Measurements from ENCODE around the gene AKAP5. TPM values are rescaled to one million over a fixed set of nuclear protein-coding genes. Genes with fewer than 3 reads are reported as not detected.

The AKAP5 gene
- total and polyA plus RNA-seq, 9 of the 15 experiments (the other 6 are each of a cell fraction or from before 2014, with no cell fraction given), result 0.06 to 0.94 (median 0.34) TPM

DNA sequence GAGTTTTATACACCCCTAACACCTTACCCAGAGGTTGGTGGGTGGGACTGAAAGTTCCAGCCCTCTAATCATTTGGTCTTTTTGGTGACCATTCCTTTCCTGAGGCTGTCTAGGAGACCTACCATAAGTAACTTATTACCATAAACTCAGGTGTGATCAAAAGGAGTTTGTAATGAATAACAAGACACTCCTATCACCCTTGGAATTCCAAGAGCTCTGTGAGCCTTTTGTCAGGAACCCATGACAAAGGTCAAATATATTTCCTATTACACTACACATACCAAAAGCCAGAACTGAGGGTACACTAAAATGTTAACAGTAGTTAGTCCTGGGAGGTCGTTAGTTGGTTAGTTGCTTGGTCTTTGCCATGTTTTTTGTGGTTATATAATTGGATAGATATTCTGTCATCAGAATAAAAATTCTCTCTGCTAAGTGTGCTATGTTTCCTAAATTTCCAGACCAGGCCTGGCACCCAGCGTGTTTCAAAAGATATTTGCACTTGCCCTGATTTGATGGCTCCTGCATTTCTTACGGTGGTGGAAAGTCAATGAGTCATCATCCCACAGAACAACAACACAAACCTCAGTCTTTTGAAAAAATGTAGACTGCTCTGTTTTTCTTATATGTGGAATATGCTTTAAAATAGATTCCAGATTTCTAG is 27.0 kb upstream of the AKAP5 start:
- Histone ChIP-seq H2AFZ (ENCODE audit: low read depth, low read length) (no peak overlapping the region), H3K36me3 (ENCODE audit: control insufficient read depth, insufficient read depth, low read length) (peaks cover 86% of the 10 kb centered on the region), H3K4me1 (replicated peaks in 1 of 2; ENCODE audit: control insufficient read depth in 2 of 2, insufficient read depth in 2 of 2, low read length in 2 of 2) (no peaks in the 10 kb centered on the region), H3K9ac (ENCODE audit: insufficient read depth in 1 of 2, low read depth in 2 of 2, low read length in 2 of 2) (no peak overlapping the region), H3K9me1 (ENCODE audit: control insufficient read depth, insufficient read depth, low read length) (no peaks in the 10 kb centered on the region), H3K27ac (ENCODE audit: extremely low read depth, low read depth, low read length) (no peak overlapping the region), H3K4me3 (no peak overlapping the region), H4K20me1 (replicated peaks; ENCODE audit: control insufficient read depth, insufficient read depth, low read length) (no peaks in the 10 kb centered on the region), H3K79me2 (ENCODE audit: control insufficient read depth, insufficient read depth, low read length) (no peaks in the 10 kb centered on the region), H3K9me3 (replicated peaks; ENCODE audit: control insufficient read depth, insufficient read depth, low read depth, low read length) (no peaks in the 10 kb centered on the region), H3K27me3 (ENCODE audit: control insufficient read depth in 2 of 2, insufficient read depth in 2 of 2, low read length in 2 of 2) (no peaks in the 10 kb centered on the region), H3K4me2 (ENCODE audit: insufficient read depth, low read length) (no peak overlapping the region)
- ATAC-seq (no peak), FAIRE-seq (no peak), DNase-seq (ENCODE audit: extremely low read depth in 1 of 4, low spot score in 3 of 4) (no peak)
- intact Hi-C loops (cut with micrococcal nuclease) (no loop called here), in situ Hi-C loops (cut with MboI) (no loop called here)
- no TSS peak for BruUV-seq (replicated peaks)
- CTCF ChIA-PET (ENCODE audit: low intra/inter-chr PET ratio), result no interaction called here
- POLR2A ChIA-PET, result no interaction called here
- 79% methylated on average over 3 of the region's 3 CpGs for WGBS (ENCODE audit: insufficient coverage, low coverage, missing lambda C conversion rate)
- TF ChIP-seq, protein P1, sequence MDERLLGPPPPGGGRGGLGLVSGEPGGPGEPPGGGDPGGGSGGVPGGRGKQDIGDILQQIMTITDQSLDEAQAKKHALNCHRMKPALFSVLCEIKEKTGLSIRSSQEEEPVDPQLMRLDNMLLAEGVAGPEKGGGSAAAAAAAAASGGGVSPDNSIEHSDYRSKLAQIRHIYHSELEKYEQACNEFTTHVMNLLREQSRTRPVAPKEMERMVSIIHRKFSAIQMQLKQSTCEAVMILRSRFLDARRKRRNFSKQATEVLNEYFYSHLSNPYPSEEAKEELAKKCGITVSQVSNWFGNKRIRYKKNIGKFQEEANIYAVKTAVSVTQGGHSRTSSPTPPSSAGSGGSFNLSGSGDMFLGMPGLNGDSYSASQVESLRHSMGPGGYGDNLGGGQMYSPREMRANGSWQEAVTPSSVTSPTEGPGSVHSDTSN (CRISPR knock-in tag; IDR thresholded peaks at IDR 0.05; ENCODE audit: low read depth), result no peak
- TF ChIP-seq, protein P1 (tag; conservative IDR thresholded peaks at IDR 0.05; ENCODE audit: low read depth), result no peak
- TF ChIP-seq TCFL5 (CRISPR knock-in tag; conservative IDR thresholded peaks at IDR 0.05) (no peak), KDM2B (CRISPR knock-in tag; IDR thresholded peaks at IDR 0.05) (no peak), ZNF140 (CRISPR knock-in tag; IDR thresholded peaks at IDR 0.05) (no peak), SMARCB1 (IDR thresholded peaks at IDR 0.05; ENCODE audit: insufficient read length, low read depth) (no peak), ZNF583 (CRISPR knock-in tag; IDR thresholded peaks at IDR 0.05) (no peak), SMAD2 (IDR thresholded peaks at IDR 0.05; ENCODE audit: low read depth, low read length) (no peak), ETS2 (tag; IDR thresholded peaks at IDR 0.05; ENCODE audit: borderline replicate concordance, poor library complexity, severe bottlenecking) (no peak), HNRNPUL1 (IDR thresholded peaks at IDR 0.05; ENCODE audit: low read length) (no peak), CHD2 (IDR thresholded peaks at IDR 0.05; ENCODE audit: low read depth, low read length) (no peak), ZNF24 (IDR thresholded peaks at IDR 0.05) (no peak), SRF (CRISPR knock-in tag; IDR thresholded peaks at IDR 0.05) (no peak), HEY1 (CRISPR knock-in tag; IDR thresholded peaks at IDR 0.05; ENCODE audit: borderline replicate concordance) (no peak), RB1 (IDR thresholded peaks at IDR 0.05; ENCODE audit: low read depth) (no peak), EZH2 (IDR thresholded peaks at IDR 0.05; ENCODE audit: borderline replicate concordance, low read depth, low read length) (no peak), NR2F6 (CRISPR knock-in tag; IDR thresholded peaks at IDR 0.05) (no peak)
- TF ChIP-seq, protein P2, sequence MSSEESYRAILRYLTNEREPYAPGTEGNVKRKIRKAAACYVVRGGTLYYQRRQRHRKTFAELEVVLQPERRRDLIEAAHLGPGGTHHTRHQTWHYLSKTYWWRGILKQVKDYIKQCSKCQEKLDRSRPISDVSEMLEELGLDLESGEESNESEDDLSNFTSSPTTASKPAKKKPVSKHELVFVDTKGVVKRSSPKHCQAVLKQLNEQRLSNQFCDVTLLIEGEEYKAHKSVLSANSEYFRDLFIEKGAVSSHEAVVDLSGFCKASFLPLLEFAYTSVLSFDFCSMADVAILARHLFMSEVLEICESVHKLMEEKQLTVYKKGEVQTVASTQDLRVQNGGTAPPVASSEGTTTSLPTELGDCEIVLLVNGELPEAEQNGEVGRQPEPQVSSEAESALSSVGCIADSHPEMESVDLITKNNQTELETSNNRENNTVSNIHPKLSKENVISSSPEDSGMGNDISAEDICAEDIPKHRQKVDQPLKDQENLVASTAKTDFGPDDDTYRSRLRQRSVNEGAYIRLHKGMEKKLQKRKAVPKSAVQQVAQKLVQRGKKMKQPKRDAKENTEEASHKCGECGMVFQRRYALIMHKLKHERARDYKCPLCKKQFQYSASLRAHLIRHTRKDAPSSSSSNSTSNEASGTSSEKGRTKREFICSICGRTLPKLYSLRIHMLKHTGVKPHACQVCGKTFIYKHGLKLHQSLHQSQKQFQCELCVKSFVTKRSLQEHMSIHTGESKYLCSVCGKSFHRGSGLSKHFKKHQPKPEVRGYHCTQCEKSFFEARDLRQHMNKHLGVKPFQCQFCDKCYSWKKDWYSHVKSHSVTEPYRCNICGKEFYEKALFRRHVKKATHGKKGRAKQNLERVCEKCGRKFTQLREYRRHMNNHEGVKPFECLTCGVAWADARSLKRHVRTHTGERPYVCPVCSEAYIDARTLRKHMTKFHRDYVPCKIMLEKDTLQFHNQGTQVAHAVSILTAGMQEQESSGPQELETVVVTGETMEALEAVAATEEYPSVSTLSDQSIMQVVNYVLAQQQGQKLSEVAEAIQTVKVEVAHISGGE (CRISPR knock-in tag; IDR thresholded peaks at IDR 0.05), result no peak

Data from K562 (cell line).